Panc1 (cell line): ENCODE data around the gene AP3S2. TPM values are rescaled to one million over a fixed set of nuclear protein-coding genes. Genes with fewer than 3 reads are reported as not detected.

Source experiments
- ATAC-seq: fragments of 200-7000 bp; cut with Tn5 transposase; 2 replicates; pipeline ENCODE4 v1.9.1; 2020; ENCODE audit warnings: mild to moderate bottlenecking, moderate library complexity
- BruUV-seq: library from RNA; stranded (reverse); fragments of 400-500 nt; replicated peaks from 2 replicates; lab custom pipeline; 2021; lab: Mats Ljungman, UMichigan
- CTCF ChIA-PET: fragments of 300-600 bp; sonication (Branson Sonifier 250); formaldehyde crosslinking; loops from one replicate; lab custom pipeline; 2022; ENCODE audit warnings: antibody characterized with exemption; lab: Charles Lee
- POLR2A ChIA-PET: fragments of 300-600 bp; sonication (Branson Sonifier 250); formaldehyde crosslinking; loops from one replicate; lab custom pipeline; 2022; ENCODE audit warnings: antibody characterized with exemption; lab: Charles Lee
- DNase-seq: peaks from one replicate; pipeline ENCODE4 v3.0.0-alpha.2; 2010; ENCODE audit warnings: low read depth, low spot score
- H3K27ac ChIP-seq: 2 replicates; pipeline ENCODE4 v1.5.1; 2011; ENCODE audit warnings: mild to moderate bottlenecking, low read length, inconsistent platforms
- H3K27me3 ChIP-seq: fragments of 200-500 bp; sonication (Bioruptor generic); 2 replicates; pipeline ENCODE4 v1.6.0; 2014; ENCODE audit warnings: low read length, inconsistent platforms; ENCODE audit not compliant: control insufficient read depth, insufficient read depth
- H3K36me3 ChIP-seq: fragments of 200-500 bp; sonication (Bioruptor generic); 2 replicates; pipeline ENCODE4 v1.5.1; 2014; ENCODE audit warnings: inconsistent platforms, mild to moderate bottlenecking, low read length, moderate library complexity; ENCODE audit not compliant: control insufficient read depth, insufficient read depth
- H3K4me1 ChIP-seq: 2 replicates; pipeline ENCODE4 v1.5.1; 2011; ENCODE audit warnings: inconsistent platforms, mild to moderate bottlenecking, low read length, moderate library complexity; ENCODE audit not compliant: control insufficient read depth, insufficient read depth
- H3K4me3 ChIP-seq, 2 experiments: 2 replicates each; pipeline ENCODE4 v1.5.1; 2011 to 2012; ENCODE audit warnings: low read depth in 2 of 2, low read length in 2 of 2, mild to moderate bottlenecking in 2 of 2, inconsistent platforms in 1 of 2, moderate library complexity in 1 of 2
- H3K9me3 ChIP-seq: fragments of 200-500 bp; sonication (Bioruptor generic); 2 replicates; pipeline ENCODE4 v1.5.1; 2014; ENCODE audit warnings: low read depth, mild to moderate bottlenecking, inconsistent platforms, low read length, moderate library complexity; ENCODE audit not compliant: control insufficient read depth, insufficient read depth
- POLR2AphosphoS5 ChIP-seq: IDR thresholded peaks from 2 replicates; pipeline ENCODE4 v1.6.1; 2012; ENCODE audit warnings: mild to moderate bottlenecking, low read depth, low read length, moderate library complexity
- REST ChIP-seq, 2 experiments: IDR thresholded peaks; 2 replicates each; pipeline ENCODE4 v1.6.1; 2011 to 2012; ENCODE audit warnings: low read depth in 2 of 2, control low read depth in 1 of 2, low read length in 1 of 2, mild to moderate bottlenecking in 1 of 2, moderate library complexity in 1 of 2; ENCODE audit not compliant: insufficient read depth in 1 of 2
- SIN3A ChIP-seq: IDR thresholded peaks from 2 replicates; pipeline ENCODE4 v1.6.1; 2012; ENCODE audit warnings: low read depth, mild to moderate bottlenecking, low read length, moderate library complexity, borderline replicate concordance; ENCODE audit not compliant: insufficient read depth
- TCF7L2 ChIP-seq: IDR thresholded peaks from 2 replicates; pipeline ENCODE4 v1.6.1; 2011; ENCODE audit warnings: mild to moderate bottlenecking, low read depth, low read length, inconsistent platforms
- in situ Hi-C: cut with HindIII; loops from 2 replicates; pipeline ENCODE4 v1.10.0; 2016; ENCODE audit warnings: low sequenced_read_pairs, low pct_unique_long_range_greater_than_20kb
- intact Hi-C: fragments of 100-400 bp; cut with micrococcal nuclease; formaldehyde crosslinking; loops from one replicate; pipeline ENCODE4 v1.10.0; 2022; ENCODE audit not compliant: unreplicated experiment
- total RNA-seq: library from RNA; stranded (reverse); gene quantifications from one replicate; pipeline ENCODE4 v1.2.1, GENCODE V29; 2021; ENCODE audit not compliant: unreplicated experiment
- TF ChIP-seq, protein P1 (sequence below): fragments of 450-650 bp; IDR thresholded peaks from 2 replicates; pipeline ENCODE4 v1.5.1; 2017; ENCODE audit warnings: mild to moderate bottlenecking

AP3S2 gene
- total RNA-seq, 1 experiment from 2014 or later: 24.6 TPM

DNA sequence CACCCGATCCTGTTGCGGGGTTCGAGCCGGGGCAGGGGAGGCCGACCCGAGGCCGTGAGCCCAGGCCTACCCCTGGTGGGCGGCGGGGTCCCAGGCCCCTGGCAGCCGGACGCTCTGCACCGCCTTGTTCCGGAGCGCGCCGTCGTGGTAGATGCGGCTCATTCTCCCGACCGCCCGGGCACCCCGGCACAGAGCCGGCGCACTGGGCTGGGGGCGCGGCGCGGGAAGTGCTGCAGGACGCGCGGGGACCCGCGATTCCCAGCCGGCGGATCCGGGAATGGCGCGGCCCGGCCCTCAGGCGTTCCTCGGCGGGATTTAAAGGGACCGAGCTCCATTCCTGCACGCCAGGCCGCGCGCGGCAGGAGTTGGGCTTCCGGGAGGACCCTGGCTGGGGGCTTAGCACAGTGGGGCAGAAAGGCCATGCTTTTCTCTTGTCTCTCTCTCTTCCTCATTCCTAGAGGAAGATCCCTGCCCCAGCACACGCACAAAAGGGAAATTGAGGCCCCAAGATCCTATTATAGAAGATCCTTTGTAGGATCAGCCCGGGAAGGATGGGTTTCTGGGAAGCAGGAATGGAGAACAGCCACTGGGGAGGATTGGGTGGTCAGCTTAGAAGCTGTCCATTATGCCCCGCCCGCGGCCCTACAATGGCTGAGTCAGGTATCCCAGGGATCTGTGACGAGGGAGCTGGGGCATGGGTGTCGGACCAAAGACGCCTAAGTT lies 19.0 kb upstream of the AP3S2 start, which contains the start of gene ARPIN:
ARPIN (minus strand) TSS at position 279 of the 723 bp plus-strand sequence; CDS start at position 162, 117 bp downstream.
- POLR2A ChIA-PET: interaction anchor here (0.7 to 0.9 kb wide), 2 partner anchors 265 to 289 kb away, joined by 3 read pairs; no protein-coding TSS in a partner anchor
- Histone ChIP-seq H3K4me3 (peak within 1 kb of the TSS; percentile 58), H3K9me3 (no peaks in the 10 kb centered on the region), H3K27me3 (no peaks in the 10 kb centered on the region), H3K27ac (peak within 1 kb of the TSS; percentile 64), H3K36me3 (no peaks in the 10 kb centered on the region), H3K4me1 (peaks cover 12% of the 10 kb centered on the region; the same call in 1 of the 2 replicates)
- intact Hi-C loops (no loop called here), in situ Hi-C loops (no loop called here)
- DNase-seq (no peak), ATAC-seq (peak; percentile 83)
- CTCF ChIA-PET: no interaction called here
- BruUV-seq: no TSS peak
- TF ChIP-seq REST (IDR thresholded peaks at IDR 0.05; ENCODE audit: insufficient read depth in 1 of 2, low read depth in 2 of 2, low read length in 1 of 2) (no peak), TCF7L2 (no peak), SIN3A (no peak), POLR2AphosphoS5 (no peak)
- TF ChIP-seq, protein P1, sequence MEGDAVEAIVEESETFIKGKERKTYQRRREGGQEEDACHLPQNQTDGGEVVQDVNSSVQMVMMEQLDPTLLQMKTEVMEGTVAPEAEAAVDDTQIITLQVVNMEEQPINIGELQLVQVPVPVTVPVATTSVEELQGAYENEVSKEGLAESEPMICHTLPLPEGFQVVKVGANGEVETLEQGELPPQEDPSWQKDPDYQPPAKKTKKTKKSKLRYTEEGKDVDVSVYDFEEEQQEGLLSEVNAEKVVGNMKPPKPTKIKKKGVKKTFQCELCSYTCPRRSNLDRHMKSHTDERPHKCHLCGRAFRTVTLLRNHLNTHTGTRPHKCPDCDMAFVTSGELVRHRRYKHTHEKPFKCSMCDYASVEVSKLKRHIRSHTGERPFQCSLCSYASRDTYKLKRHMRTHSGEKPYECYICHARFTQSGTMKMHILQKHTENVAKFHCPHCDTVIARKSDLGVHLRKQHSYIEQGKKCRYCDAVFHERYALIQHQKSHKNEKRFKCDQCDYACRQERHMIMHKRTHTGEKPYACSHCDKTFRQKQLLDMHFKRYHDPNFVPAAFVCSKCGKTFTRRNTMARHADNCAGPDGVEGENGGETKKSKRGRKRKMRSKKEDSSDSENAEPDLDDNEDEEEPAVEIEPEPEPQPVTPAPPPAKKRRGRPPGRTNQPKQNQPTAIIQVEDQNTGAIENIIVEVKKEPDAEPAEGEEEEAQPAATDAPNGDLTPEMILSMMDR: no peak

DNA sequence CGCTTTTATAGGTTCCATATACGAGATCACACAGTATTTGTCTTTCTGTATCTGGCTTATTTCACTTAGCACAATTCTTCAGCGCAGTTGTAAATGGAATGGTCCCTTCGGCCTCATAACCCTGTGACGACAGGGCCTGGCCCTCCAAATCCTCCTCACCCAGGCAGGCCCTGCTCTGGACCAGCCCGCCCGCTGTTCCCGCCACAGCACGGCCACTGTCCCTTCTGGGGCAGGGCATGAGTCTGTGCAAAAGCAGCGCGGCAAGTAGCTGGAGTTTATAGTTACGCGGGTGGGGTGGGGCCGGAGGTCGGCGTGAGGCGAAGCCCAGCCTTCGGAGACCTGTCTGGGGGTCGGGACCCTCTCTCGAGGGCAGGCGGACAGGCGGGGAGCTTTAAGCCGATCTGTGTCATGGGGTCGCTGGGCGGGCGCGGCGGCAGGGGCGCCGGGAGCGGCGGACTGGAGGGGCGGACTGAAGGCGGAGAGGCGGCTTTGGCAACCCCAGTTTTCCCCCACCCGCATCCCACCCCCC lies 18.4 kb upstream of the AP3S2 start:
- ChIA-PET POLR2A (interaction anchor here (0.7 kb wide), 1 partner anchor 289 kb away, joined by 3 read pairs; no protein-coding TSS in a partner anchor), CTCF (no interaction called here)
- peak; percentile 83 for ATAC-seq
- H3K36me3 ChIP-seq: no peaks in the 10 kb centered on the region
- BruUV-seq: no TSS peak
- no peak for TF ChIP-seq POLR2AphosphoS5
- no peak for TF ChIP-seq SIN3A
- TF ChIP-seq REST (IDR thresholded peaks at IDR 0.05; ENCODE audit: insufficient read depth in 1 of 2, low read depth in 2 of 2, low read length in 1 of 2): no peak
- TF ChIP-seq, protein P1: no peak
- no peak for TF ChIP-seq TCF7L2
- in situ Hi-C loops (no loop called here), intact Hi-C loops (no loop called here)
- peak overlapping the region; percentile 58 for H3K4me3 ChIP-seq
- H3K27me3 ChIP-seq: no peaks in the 10 kb centered on the region
- peaks cover 12% of the 10 kb centered on the region; the same call in 1 of the 2 replicates for H3K4me1 ChIP-seq
- H3K9me3 ChIP-seq: no peaks in the 10 kb centered on the region
- DNase-seq: no peak
- H3K27ac ChIP-seq: peak overlapping the region; percentile 64
